ENCODE data around the gene RAB27A.

Gene RAB27A

GRCh38 chr15:55289746-55290527 is at the start of gene RAB27A:
TSS of gene RAB27A (minus strand) at chr15:55289813. CDS start at chr15:55234934, 54,879 bp downstream.
- no peak within 1 kb of the TSS for H3K27ac ChIP-seq (ENCODE audit: low read length)

GRCh38 chr15:55337160-55337559 is 47.5 kb upstream of the RAB27A start:
- no peak overlapping the region for H3K27ac ChIP-seq (ENCODE audit: low read length)
- no peaks in the 10 kb centered on the region for H3K36me3 ChIP-seq (ENCODE audit: control insufficient read depth, insufficient read depth, low read length)
- no peak overlapping the region for H3K4me3 ChIP-seq (ENCODE audit: low read length)
- WGBS (ENCODE audit: insufficient coverage, insufficient read length): no CpG with 5 or more reads among the region's 1 CpG
- no peaks in the 10 kb centered on the region for H3K27me3 ChIP-seq (ENCODE audit: control insufficient read depth, insufficient read depth, low read length)
- no peaks in the 10 kb centered on the region for H3K4me1 ChIP-seq (ENCODE audit: control insufficient read depth, insufficient read depth, low read length)
- no peak for DNase-seq (ENCODE audit: low read depth, low spot score)
- H3K9me3 ChIP-seq (ENCODE audit: control insufficient read depth, insufficient read depth, low read length): no peaks in the 10 kb centered on the region

More at GRCh38 chr15:55289746-55290527, at the start of gene RAB27A:
- no CpG with 5 or more reads among the region's 69 CpGs for WGBS (ENCODE audit: insufficient coverage, insufficient read length)
- H3K27me3 ChIP-seq (ENCODE audit: control insufficient read depth, insufficient read depth, low read length): no peaks in the 10 kb centered on the region
- H3K36me3 ChIP-seq (ENCODE audit: control insufficient read depth, insufficient read depth, low read length): no peaks in the 10 kb centered on the region
- peak within 1 kb of the TSS; percentile 63; the same call in 1 of the 2 replicates for H3K4me3 ChIP-seq (ENCODE audit: low read length)
- H3K9me3 ChIP-seq (ENCODE audit: control insufficient read depth, insufficient read depth, low read length): no peaks in the 10 kb centered on the region
- peaks cover 3% of the 10 kb centered on the region for H3K4me1 ChIP-seq (ENCODE audit: control insufficient read depth, insufficient read depth, low read length)
- peak; percentile 27 for DNase-seq (ENCODE audit: low read depth, low spot score)

DNA sequence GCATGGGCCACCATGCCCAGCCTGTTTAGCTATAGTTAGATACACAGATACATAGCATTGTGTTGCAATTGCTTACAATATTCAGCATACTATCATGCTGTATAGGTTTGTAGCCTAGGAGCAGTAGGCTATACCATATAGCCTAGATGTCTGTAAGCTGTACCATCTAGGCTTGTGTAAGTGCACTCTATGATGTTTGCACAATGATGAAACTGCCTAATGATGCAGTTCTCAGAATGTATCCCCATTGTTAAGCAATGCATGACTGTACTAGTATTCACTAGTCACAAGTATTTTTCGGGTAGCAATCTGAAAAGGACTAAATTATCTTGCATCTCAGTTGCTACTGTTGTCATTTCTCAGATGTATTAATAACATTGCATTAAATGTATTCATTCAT is 45.4 kb upstream of the RAB27A start:
- DNase-seq (ENCODE audit: low read depth, low spot score): no peak
- Histone ChIP-seq H3K27ac (ENCODE audit: low read length) (no peak overlapping the region), H3K4me1 (ENCODE audit: control insufficient read depth, insufficient read depth, low read length) (no peaks in the 10 kb centered on the region), H3K4me3 (ENCODE audit: low read length) (no peak overlapping the region), H3K9me3 (ENCODE audit: control insufficient read depth, insufficient read depth, low read length) (no peaks in the 10 kb centered on the region), H3K36me3 (ENCODE audit: control insufficient read depth, insufficient read depth, low read length) (no peaks in the 10 kb centered on the region), H3K27me3 (ENCODE audit: control insufficient read depth, insufficient read depth, low read length) (no peaks in the 10 kb centered on the region)
- WGBS (ENCODE audit: insufficient coverage, insufficient read length): no CpG with 5 or more reads among the region's 1 CpG

DNA sequence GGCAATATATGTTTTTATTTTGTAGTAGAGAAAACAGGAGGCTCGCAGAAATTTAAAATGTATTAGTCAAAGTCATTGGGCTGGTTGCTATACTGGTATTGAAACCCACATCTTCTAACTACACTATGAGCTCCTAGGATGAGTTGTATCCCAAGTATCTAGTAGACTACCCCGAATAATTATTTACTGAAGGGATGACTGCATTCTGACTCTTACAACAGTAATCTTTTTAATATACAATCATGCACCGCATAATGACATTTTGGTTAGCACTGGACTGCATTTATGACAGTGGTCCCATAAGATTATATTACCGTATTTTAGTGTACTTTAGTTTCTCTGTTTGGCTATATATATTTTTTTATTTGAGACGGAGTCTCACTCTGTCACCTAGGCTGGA is 44.8 kb upstream of the RAB27A start:
- no peaks in the 10 kb centered on the region for H3K4me1 ChIP-seq (ENCODE audit: control insufficient read depth, insufficient read depth, low read length)
- H3K9me3 ChIP-seq (ENCODE audit: control insufficient read depth, insufficient read depth, low read length): no peaks in the 10 kb centered on the region
- H3K36me3 ChIP-seq (ENCODE audit: control insufficient read depth, insufficient read depth, low read length): no peaks in the 10 kb centered on the region
- no peak overlapping the region for H3K4me3 ChIP-seq (ENCODE audit: low read length)
- no peaks in the 10 kb centered on the region for H3K27me3 ChIP-seq (ENCODE audit: control insufficient read depth, insufficient read depth, low read length)
- H3K27ac ChIP-seq (ENCODE audit: low read length): no peak overlapping the region
- no CpG with 5 or more reads among the region's 5 CpGs for WGBS (ENCODE audit: insufficient coverage, insufficient read length)
- DNase-seq (ENCODE audit: low read depth, low spot score): no peak

DNA sequence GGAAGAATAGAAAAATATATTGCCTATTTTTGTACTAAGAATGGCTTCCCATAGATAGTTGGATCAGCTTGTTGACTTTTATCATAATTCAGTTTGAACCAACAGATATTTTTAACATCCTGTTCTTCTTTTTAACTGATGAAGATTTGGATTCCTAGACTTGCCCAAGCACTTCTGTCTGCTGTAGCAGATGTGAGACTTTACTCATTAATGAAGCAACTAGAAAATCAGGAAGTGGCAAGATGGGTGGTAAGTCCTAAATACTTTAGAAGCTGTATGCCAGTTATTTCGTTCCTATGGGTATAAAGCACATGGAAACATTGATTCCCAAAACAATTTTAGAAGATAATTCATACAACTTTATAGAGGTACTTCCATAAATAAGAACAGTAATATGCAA is 37.8 kb upstream of the RAB27A start:
- Histone ChIP-seq H3K27ac (ENCODE audit: low read length) (no peak overlapping the region), H3K4me1 (ENCODE audit: control insufficient read depth, insufficient read depth, low read length) (no peaks in the 10 kb centered on the region), H3K27me3 (ENCODE audit: control insufficient read depth, insufficient read depth, low read length) (no peaks in the 10 kb centered on the region), H3K36me3 (ENCODE audit: control insufficient read depth, insufficient read depth, low read length) (no peaks in the 10 kb centered on the region), H3K9me3 (ENCODE audit: control insufficient read depth, insufficient read depth, low read length) (no peaks in the 10 kb centered on the region), H3K4me3 (ENCODE audit: low read length) (no peak overlapping the region)
- DNase-seq (ENCODE audit: low read depth, low spot score): no peak
- WGBS (ENCODE audit: insufficient coverage, insufficient read length): no CpG with 5 or more reads among the region's 1 CpG

- no peaks in the 10 kb centered on the region for H3K36me3 ChIP-seq (ENCODE audit: control insufficient read depth, insufficient read depth, low read length)
- H3K4me3 ChIP-seq (ENCODE audit: low read length): no peak overlapping the region
- DNase-seq (ENCODE audit: low read depth, low spot score): no peak
- H3K27ac ChIP-seq (ENCODE audit: low read length): no peak overlapping the region
- WGBS (ENCODE audit: insufficient coverage, insufficient read length): no CpG with 5 or more reads among the region's 5 CpGs
- no peaks in the 10 kb centered on the region for H3K4me1 ChIP-seq (ENCODE audit: control insufficient read depth, insufficient read depth, low read length)
- no peaks in the 10 kb centered on the region for H3K9me3 ChIP-seq (ENCODE audit: control insufficient read depth, insufficient read depth, low read length)
- no peaks in the 10 kb centered on the region for H3K27me3 ChIP-seq (ENCODE audit: control insufficient read depth, insufficient read depth, low read length)
These were observed 32.9 kb upstream of the RAB27A start for GRCh38 chr15:55322467-55322866.

- Histone ChIP-seq H3K9me3 (ENCODE audit: control insufficient read depth, insufficient read depth, low read length) (no peaks in the 10 kb centered on the region), H3K27ac (ENCODE audit: low read length) (no peak overlapping the region), H3K36me3 (ENCODE audit: control insufficient read depth, insufficient read depth, low read length) (no peaks in the 10 kb centered on the region), H3K4me1 (ENCODE audit: control insufficient read depth, insufficient read depth, low read length) (no peaks in the 10 kb centered on the region), H3K27me3 (ENCODE audit: control insufficient read depth, insufficient read depth, low read length) (no peaks in the 10 kb centered on the region), H3K4me3 (ENCODE audit: low read length) (no peak overlapping the region)
- no CpG with 5 or more reads among the region's 1 CpG for WGBS (ENCODE audit: insufficient coverage, insufficient read length)
- DNase-seq (ENCODE audit: low read depth, low spot score): no peak
These were observed 31.4 kb upstream of the RAB27A start for GRCh38 chr15:55320963-55321362.

DNA sequence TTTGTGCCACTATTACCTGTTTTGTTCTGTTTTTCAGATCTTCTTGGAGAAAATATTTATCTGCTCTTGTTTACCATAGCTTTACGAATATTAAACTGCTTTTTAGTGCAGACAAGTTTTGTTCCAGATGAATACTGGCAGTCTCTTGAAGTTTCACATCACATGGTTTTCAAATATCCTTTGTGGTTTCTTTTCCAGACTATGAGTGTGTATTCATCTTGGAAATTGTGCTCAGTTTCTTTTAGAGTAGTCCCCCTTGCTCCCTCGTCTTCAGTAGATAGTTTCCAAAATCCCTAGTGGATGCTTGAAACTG is 30.6 kb upstream of the RAB27A start:
- H3K27ac ChIP-seq (ENCODE audit: low read length): no peak overlapping the region
- H3K9me3 ChIP-seq (ENCODE audit: control insufficient read depth, insufficient read depth, low read length): no peaks in the 10 kb centered on the region
- no peaks in the 10 kb centered on the region for H3K27me3 ChIP-seq (ENCODE audit: control insufficient read depth, insufficient read depth, low read length)
- WGBS (ENCODE audit: insufficient coverage, insufficient read length): no CpG with 5 or more reads among the region's 2 CpGs
- no peak overlapping the region for H3K4me3 ChIP-seq (ENCODE audit: low read length)
- H3K4me1 ChIP-seq (ENCODE audit: control insufficient read depth, insufficient read depth, low read length): no peaks in the 10 kb centered on the region
- H3K36me3 ChIP-seq (ENCODE audit: control insufficient read depth, insufficient read depth, low read length): no peaks in the 10 kb centered on the region
- no peak for DNase-seq (ENCODE audit: low read depth, low spot score)

- no peaks in the 10 kb centered on the region for H3K4me1 ChIP-seq (ENCODE audit: control insufficient read depth, insufficient read depth, low read length)
- DNase-seq (ENCODE audit: low read depth, low spot score): no peak
- no CpG with 5 or more reads among the region's 4 CpGs for WGBS (ENCODE audit: insufficient coverage, insufficient read length)
These were observed 30.1 kb upstream of the RAB27A start for GRCh38 chr15:55319537-55320237.

DNA sequence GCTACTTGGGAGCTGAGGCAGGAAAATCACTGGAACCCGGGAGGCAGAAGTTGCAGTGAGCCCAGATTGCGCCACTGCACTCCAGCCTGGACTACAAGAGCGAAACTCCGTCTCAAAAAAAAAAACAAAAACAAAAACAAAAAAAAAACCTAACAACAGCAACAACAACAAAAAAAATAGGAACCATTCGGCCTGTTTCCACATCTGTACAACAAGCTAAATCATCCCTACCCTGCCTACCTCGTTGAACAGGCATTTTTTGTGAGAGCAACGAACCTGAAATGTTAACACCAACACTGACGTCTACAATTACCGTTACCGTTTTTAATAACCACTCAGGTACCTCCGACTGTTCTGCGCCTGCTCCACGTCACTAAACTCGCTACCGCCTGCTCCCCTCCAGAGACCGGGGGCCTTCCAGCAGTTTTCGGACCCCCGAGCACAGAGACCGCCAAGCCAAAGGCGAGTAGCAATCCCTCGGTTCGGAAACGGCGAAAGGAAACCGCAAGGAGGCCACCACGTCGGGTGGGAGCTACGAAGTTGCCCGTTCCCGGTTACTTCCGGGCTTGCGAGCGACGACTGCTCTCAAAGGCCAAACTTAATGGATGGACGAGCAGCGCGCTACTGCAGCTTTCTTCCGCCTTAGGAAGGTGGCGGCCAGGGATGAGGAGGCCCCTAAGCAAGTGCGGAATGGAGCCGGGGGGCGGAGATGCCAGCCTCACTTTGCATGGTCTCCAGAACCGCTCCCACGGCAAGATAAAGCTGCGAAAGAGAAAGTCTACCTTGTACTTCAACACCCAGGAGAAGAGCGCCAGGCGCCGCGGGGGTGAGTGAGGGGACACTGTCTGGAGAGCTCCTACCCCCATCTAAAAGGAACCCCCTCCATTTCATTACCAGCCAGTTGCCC is 29.2 kb upstream of the RAB27A start, which contains the start of the genes PIGB and PIGBOS1:
Gene PIGB, plus strand, starts transcription at position 635 of the 907 bp plus-strand sequence. Its CDS starts 29 bp downstream, at position 664.
Gene PIGBOS1, minus strand, starts transcription at position 536 of the 907 bp plus-strand sequence. CDS start 1,331 bp downstream, outside the sequence.
- H3K9me3 ChIP-seq (ENCODE audit: control insufficient read depth, insufficient read depth, low read length): no peaks in the 10 kb centered on the region
- WGBS (ENCODE audit: insufficient coverage, insufficient read length): no CpG with 5 or more reads among the region's 49 CpGs

More at GRCh38 chr15:55319537-55320237, 30.1 kb upstream of the RAB27A start:
- Histone ChIP-seq H3K27me3 (ENCODE audit: control insufficient read depth, insufficient read depth, low read length) (no peaks in the 10 kb centered on the region), H3K27ac (ENCODE audit: low read length) (no peak overlapping the region), H3K36me3 (ENCODE audit: control insufficient read depth, insufficient read depth, low read length) (no peaks in the 10 kb centered on the region), H3K9me3 (ENCODE audit: control insufficient read depth, insufficient read depth, low read length) (no peaks in the 10 kb centered on the region), H3K4me3 (ENCODE audit: low read length) (peak overlapping the region; percentile 99; the same call in 1 of the 2 replicates)

More for the DNA sequence above, 29.2 kb upstream of the RAB27A start, which contains the start of the genes PIGB and PIGBOS1:
- Histone ChIP-seq H3K36me3 (ENCODE audit: control insufficient read depth, insufficient read depth, low read length) (no peaks in the 10 kb centered on the region), H3K4me3 (ENCODE audit: low read length) (peak within 1 kb of the TSS; percentile 99), H3K27ac (ENCODE audit: low read length) (no peak within 1 kb of the TSS), H3K4me1 (ENCODE audit: control insufficient read depth, insufficient read depth, low read length) (no peaks in the 10 kb centered on the region), H3K27me3 (ENCODE audit: control insufficient read depth, insufficient read depth, low read length) (no peaks in the 10 kb centered on the region)
- DNase-seq (ENCODE audit: low read depth, low spot score): peak; percentile 45
